Lower leg skin (tissue), 3 donors: Measurements from ENCODE around the gene GASK1B.

Experiments
- POLR2A ChIP-seq, 2 donors: fragments of 450-650 bp; IDR thresholded peaks; one replicate each; pipeline ENCODE4 v1.6.1; 2016 to 2017; ENCODE audit warnings: antibody characterized with exemption in 2 of 2, mild to moderate bottlenecking in 1 of 2, moderate library complexity in 1 of 2
- TF ChIP-seq, protein P1 (sequence below), 3 donors: fragments of 450-650 bp; IDR thresholded peaks; one replicate each; pipeline ENCODE4 v1.5.1; 2016; ENCODE audit warnings: antibody characterized with exemption in 3 of 3, mild to moderate bottlenecking in 3 of 3, moderate library complexity in 2 of 3

DNA sequence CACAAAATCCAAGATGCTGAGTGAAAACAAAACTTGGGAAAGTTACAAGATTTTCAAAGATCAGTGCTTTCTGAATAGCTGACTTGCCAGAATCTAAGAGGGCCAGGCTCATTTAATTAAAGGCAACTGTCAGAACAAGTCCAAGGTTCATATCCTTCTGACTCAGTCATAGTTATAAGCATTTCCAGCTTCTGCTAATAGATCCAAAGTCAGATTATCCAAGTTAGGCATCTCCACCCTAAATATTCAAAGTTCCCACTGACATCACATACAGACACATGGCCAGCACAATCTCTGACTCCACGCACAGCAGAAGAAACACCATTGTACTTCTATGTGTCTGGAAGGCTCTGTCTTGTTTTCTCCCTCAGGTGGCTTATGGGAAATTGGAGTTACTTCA lies 41.8 kb downstream of the GASK1B start:
- TF ChIP-seq, protein P1, sequence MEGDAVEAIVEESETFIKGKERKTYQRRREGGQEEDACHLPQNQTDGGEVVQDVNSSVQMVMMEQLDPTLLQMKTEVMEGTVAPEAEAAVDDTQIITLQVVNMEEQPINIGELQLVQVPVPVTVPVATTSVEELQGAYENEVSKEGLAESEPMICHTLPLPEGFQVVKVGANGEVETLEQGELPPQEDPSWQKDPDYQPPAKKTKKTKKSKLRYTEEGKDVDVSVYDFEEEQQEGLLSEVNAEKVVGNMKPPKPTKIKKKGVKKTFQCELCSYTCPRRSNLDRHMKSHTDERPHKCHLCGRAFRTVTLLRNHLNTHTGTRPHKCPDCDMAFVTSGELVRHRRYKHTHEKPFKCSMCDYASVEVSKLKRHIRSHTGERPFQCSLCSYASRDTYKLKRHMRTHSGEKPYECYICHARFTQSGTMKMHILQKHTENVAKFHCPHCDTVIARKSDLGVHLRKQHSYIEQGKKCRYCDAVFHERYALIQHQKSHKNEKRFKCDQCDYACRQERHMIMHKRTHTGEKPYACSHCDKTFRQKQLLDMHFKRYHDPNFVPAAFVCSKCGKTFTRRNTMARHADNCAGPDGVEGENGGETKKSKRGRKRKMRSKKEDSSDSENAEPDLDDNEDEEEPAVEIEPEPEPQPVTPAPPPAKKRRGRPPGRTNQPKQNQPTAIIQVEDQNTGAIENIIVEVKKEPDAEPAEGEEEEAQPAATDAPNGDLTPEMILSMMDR (IDR thresholded peaks at IDR 0.05), result no peak
- TF ChIP-seq POLR2A (IDR thresholded peaks at IDR 0.05), result no peak
